Gastrocnemius medialis (tissue), 4 donors: ENCODE results near the gene C1orf141.

Source experiments
- CTCF ChIP-seq, 5 experiments: fragments of 450-650 bp in 3 of 5; fragments of 200-600 bp in 2 of 5; sonication (generic) in 2 of 5; IDR thresholded peaks in 4 of 5; conservative IDR thresholded peaks in 1 of 5; 1 replicate in 4 of 5; 2 replicates in 1 of 5; pipeline ENCODE4 v1.5.1; 2016 to 2019; ENCODE audit warnings: antibody characterized with exemption in 5 of 5, mild to moderate bottlenecking in 3 of 5, moderate library complexity in 3 of 5
- POLR2A ChIP-seq, 2 donors: fragments of 450-650 bp; IDR thresholded peaks; one replicate each; pipeline ENCODE4 v1.6.1; 2017; ENCODE audit warnings: antibody characterized with exemption in 2 of 2, mild to moderate bottlenecking in 2 of 2, moderate library complexity in 2 of 2

GRCh38 chr1:67053785-67054772 is 80.7 kb downstream of the C1orf141 start, which contains the start of gene SLC35D1:
- peak in 1 of 5 experiments; percentile 5 for TF ChIP-seq CTCF (IDR thresholded peaks at IDR 0.05 in 4 of 5, conservative IDR thresholded peaks at IDR 0.05 in 1 of 5)
- TF ChIP-seq POLR2A (IDR thresholded peaks at IDR 0.05) = peak; percentile 72 to 90
